Renal cortex interstitium (tissue), 11 donors: Measurements from ENCODE around the gene AKAP7. TPM values are rescaled to one million over a fixed set of nuclear protein-coding genes. Genes with fewer than 3 reads are reported as not detected.
"Not testable (repeated sequence)": the region's sequence is repeated elsewhere in the genome, so short reads cannot be mapped to it uniquely, and the experiment has no call there.

ENCODE experiments used
- DNase-seq, 11 donors: peaks; one replicate each; pipeline ENCODE4 v3.0.0-alpha.2; 2013; ENCODE audit warnings: low read depth in 9 of 11, low spot score in 4 of 11; ENCODE audit errors: extremely low read depth in 1 of 11
- polyA plus RNA-seq, 3 donors: library from polyadenylated mRNA; unstranded; fragments of 120-200 nt; gene quantifications; one replicate each; pipeline ENCODE4 v1.2.1, GENCODE V29; 2013; ENCODE audit not compliant: insufficient read length in 3 of 3

The AKAP7 gene
- polyA plus RNA-seq, 3 donors, result 10.4 to 14.8 (median 13.9) TPM

DNA sequence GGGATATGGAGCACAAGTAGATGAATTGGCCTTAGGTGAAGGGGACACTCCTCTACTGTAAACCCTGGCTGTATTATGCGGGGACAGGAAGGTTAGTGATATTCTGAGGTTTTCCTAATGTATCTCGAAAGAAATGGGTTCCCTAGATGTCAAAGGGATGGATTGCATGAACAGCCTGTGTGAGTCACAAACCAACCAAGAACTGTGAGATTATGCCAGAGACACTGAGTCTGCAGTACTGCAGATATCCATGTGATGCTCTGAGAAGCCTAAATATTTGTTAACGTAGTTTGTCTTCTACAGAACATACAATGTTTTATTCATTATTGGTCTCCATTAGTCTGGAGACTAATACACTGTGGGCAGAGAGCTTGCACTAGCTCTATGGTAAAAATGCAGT, 182.2 kb downstream of the AKAP7 start:
- DNase-seq, result no peak

DNA sequence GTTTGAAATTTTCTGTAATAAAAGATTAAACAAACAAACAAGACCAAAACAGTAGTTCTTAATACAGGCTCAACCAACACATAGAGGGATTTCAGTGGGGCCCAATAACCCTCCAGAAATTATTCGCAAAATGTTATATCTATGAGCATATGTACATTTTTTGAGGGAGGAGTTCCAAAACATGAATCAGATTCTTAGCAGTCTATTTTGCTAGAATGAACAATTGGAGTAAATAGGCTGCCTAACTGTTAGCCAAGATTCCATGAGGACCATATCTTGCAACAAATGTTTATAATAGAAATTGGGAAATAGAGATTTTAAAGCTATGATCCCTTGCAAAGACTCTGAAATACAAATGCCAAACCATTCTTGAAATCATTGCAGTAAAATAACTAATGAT, 186.3 kb downstream of the AKAP7 start:
- DNase-seq, result no peak

DNA sequence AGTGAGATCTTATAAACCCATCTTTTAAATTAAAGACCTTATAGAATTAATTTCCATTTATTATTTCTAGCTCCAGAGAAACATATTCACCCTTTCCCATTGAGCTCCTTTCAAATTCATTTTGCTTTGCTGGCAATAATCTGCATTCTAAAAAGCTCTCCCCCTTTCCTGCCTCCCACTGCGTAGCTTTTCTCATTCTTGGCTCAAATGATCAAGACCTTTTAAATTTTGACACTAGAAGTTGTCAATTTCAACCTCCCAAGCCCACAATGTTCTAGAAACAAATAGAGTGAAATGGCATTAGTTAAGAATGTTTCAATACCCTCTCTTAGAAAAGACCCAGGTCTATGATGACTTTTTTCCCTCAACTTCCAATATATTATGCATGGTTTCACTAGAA, 186.9 kb downstream of the AKAP7 start:
- no peak for DNase-seq

- not testable (repeated sequence) for DNase-seq
Observed at GRCh38 chr6:131325669-131326068, 190.4 kb downstream of the AKAP7 start.

- DNase-seq, result not testable (repeated sequence)
Observed at GRCh38 chr6:131328727-131329126, 193.5 kb downstream of the AKAP7 start.

- DNase-seq, result no peak
Observed at GRCh38 chr6:131331151-131331550, 195.9 kb downstream of the AKAP7 start.

DNA sequence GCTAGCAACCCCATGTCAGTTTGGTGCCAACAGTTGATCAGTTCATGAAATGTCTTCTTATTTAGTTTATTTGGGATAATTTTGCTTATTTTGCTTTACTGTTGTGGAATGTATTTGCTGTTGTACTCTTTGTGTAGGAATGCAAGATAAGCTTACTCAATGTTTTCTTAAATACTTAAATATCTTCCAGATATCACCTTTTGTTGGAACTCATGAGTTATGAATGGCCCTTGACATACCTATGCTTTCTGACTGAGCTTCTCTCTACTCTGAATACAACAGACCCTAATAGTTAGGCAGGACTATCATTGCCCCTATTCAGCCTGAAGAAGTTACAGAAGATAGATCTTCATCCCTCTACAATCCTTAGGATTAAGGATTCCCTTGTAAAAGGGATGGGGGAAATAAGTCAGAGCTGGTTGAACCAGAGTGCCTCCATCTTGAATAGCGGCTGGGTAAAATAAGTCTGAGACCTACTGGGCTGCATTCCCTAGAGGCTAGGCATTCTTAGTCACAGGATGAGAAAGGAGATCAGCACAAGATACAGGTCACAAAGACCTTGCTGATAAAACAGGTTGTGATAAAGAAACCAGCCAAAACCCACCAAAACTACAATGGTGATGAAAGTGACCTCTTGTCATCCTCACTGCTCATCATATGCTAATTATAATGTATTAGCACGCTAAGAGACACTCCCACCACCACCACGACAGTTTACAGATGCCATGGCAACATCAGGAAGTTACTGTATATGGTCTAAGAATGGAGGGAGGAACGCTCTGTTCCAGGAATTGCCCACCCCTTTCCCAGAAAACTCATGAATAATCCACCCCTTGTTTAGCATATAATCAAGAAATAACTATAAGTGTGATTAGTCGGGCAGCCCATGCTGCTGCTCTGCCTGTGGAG, 196.9 kb downstream of the AKAP7 start:
- DNase-seq, result no peak

Other genes starting within 250 kb of the AKAP7 start
- 100 to 1,000 TPM; 152 to 166 (median 159) TPM for gene EPB41L2, start 72.2 kb upstream of the AKAP7 start, polyA plus RNA-seq